ENCODE results near the gene TFPI2.

Gene TFPI2

GRCh38 chr7:93855797-93856196, 34.8 kb downstream of the TFPI2 start:
- no peak for TF ChIP-seq CTCF (conservative IDR thresholded peaks at IDR 0.05; ENCODE audit: low read depth, low read length)
- H3K4me3 ChIP-seq (ENCODE audit: low read depth, low read length) = no peak overlapping the region
- DNase-seq (ENCODE audit: low read depth) = no peak

DNA sequence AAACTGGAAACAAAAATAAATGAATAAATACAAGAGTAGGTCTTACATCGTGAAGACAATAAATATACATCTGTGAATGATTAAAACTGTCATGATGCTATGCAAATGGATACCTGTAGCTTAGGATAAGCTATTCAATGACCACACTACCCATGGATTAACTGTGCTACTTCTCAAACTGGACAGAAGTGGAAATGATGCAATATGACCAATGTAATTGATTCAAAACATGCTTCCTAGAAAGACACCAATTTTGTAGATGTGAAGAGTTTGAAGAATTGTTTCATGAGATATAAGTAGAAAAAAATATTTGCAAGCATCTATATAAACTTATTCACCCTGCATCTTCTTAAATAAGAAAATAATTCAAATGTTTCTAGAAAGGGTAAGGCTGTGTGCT, 36.1 kb downstream of the TFPI2 start:
- H3K4me3 ChIP-seq (ENCODE audit: low read depth, low read length) = no peak overlapping the region
- no peak for DNase-seq (ENCODE audit: low read depth)
- no peak for TF ChIP-seq CTCF (conservative IDR thresholded peaks at IDR 0.05; ENCODE audit: low read depth, low read length)

DNA sequence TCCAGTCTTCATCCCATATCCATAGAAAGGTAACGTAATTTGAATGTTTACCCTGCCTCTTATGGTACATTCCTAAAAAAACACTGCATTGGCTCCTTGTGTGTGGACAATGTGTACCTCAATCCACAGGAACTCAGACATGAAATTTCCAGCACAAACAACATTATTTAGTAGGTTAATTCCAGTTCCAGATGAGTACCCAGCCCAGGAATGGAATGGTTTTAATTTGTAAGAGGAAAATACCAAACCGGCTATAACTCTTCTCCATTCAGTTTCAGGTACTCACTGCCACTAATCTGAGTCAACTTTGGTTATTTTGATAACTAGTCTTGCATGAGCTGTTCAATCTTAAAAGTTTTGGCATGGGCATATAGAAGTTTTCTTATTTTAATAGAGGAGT, 39.0 kb downstream of the TFPI2 start:
- H3K4me3 ChIP-seq (ENCODE audit: low read depth, low read length) = no peak overlapping the region
- TF ChIP-seq CTCF (conservative IDR thresholded peaks at IDR 0.05; ENCODE audit: low read depth, low read length) = no peak
- no peak for DNase-seq (ENCODE audit: low read depth)

GRCh38 chr7:93843260-93843659, 47.3 kb downstream of the TFPI2 start:
- no peak for DNase-seq (ENCODE audit: low read depth)
- H3K4me3 ChIP-seq (ENCODE audit: low read depth, low read length) = no peak overlapping the region
- no peak for TF ChIP-seq CTCF (conservative IDR thresholded peaks at IDR 0.05; ENCODE audit: low read depth, low read length)

GRCh38 chr7:93838966-93839365, 51.6 kb downstream of the TFPI2 start:
- no peak overlapping the region for H3K4me3 ChIP-seq (ENCODE audit: low read depth, low read length)
- TF ChIP-seq CTCF (conservative IDR thresholded peaks at IDR 0.05; ENCODE audit: low read depth, low read length) = no peak
- DNase-seq (ENCODE audit: low read depth) = no peak

DNA sequence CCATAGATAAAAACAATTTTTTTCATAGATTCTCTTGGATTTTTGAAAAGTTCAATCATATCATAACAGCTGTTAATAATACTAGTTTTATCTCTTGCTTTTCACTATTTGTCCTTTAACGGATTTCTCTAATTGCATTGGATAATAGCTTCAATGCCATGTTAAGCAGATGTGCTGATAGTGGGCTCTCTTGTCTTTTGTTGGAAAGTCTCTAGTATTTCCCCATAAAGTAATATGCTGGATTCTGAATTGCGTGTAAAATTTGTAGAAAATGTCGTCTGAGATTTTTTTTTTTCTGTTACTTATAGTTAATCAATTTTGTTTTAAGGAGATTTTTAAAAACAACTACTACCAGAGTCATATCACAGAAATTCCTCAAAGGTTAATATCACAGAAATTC, 53.3 kb downstream of the TFPI2 start:
- DNase-seq (ENCODE audit: low read depth) = no peak
- H3K4me3 ChIP-seq (ENCODE audit: low read depth, low read length) = no peak overlapping the region
- TF ChIP-seq CTCF (conservative IDR thresholded peaks at IDR 0.05; ENCODE audit: low read depth, low read length) = no peak

DNA sequence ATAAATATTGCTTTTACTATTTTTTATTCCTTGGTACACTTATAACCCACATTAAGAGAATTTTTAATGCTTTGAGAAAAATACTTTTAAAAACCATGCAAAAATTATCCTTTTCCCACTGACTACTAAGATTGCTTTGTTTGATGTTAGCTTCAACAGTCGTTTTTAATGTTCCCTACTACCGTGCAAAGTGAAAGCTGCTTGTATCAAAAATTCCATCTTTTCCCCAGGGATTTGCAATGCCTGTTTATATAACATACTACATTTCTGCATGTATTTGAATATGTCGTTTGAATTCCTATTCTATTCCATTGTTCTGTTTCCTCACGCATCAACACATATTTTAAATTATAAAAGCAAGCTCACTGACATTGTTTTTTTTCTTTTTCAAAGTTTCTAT, 54.4 kb downstream of the TFPI2 start:
- H3K4me3 ChIP-seq (ENCODE audit: low read depth, low read length) = no peak overlapping the region
- TF ChIP-seq CTCF (conservative IDR thresholded peaks at IDR 0.05; ENCODE audit: low read depth, low read length) = no peak
- DNase-seq (ENCODE audit: low read depth) = peak; percentile 48

All from choroid plexus epithelial cell (primary cell).